Spinal cord (tissue), 10 donors: ENCODE measurements around the gene LRRC18. TPM values are rescaled to one million over a fixed set of nuclear protein-coding genes. Genes with fewer than 3 reads are reported as not detected.
A peak's percentile ranks its signal among the peaks of the same experiment; 100 is the strongest.

ENCODE experiments used
- DNase-seq, 6 donors: peaks; one replicate each; pipeline versions ENCODE4 v3.0.0 to v3.0.0-alpha.2; 2013 to 2015; ENCODE audit warnings: low spot score in 6 of 6, low read depth in 4 of 6
- H3K27ac ChIP-seq: one replicate; pipeline ENCODE4 v1.5.1; 2013; ENCODE audit warnings: low read depth, low read length, control low read depth
- H3K27me3 ChIP-seq: one replicate; pipeline ENCODE4 v1.6.1; 2013; ENCODE audit warnings: low read length; ENCODE audit not compliant: control insufficient read depth, insufficient read depth
- H3K36me3 ChIP-seq: one replicate; pipeline ENCODE4 v1.6.1; 2013; ENCODE audit warnings: low read length; ENCODE audit not compliant: control insufficient read depth, insufficient read depth
- H3K4me1 ChIP-seq: one replicate; pipeline ENCODE4 v1.6.1; 2013; ENCODE audit warnings: low read length; ENCODE audit not compliant: control insufficient read depth, insufficient read depth
- H3K4me3 ChIP-seq: one replicate; pipeline ENCODE4 v1.5.1; 2013; ENCODE audit warnings: low read depth, low read length, control low read depth
- H3K9me3 ChIP-seq: one replicate; pipeline ENCODE4 v1.6.1; 2013; ENCODE audit warnings: low read length; ENCODE audit not compliant: control insufficient read depth, insufficient read depth
- WGBS: methylation state at CpG from one replicate; pipeline ENCODE4 v1.1.5; 2013; ENCODE audit warnings: missing lambda C conversion rate; ENCODE audit not compliant: insufficient coverage; 5-methylcytosine and 5-hydroxymethylcytosine counted together
- polyA plus RNA-seq, 2 donors: library from polyadenylated mRNA; unstranded; fragments of 120-200 nt; gene quantifications; one replicate each; pipeline ENCODE4 v1.2.1, GENCODE V29; 2013; ENCODE audit not compliant: insufficient read length in 2 of 2
- total RNA-seq, 2 donors: library from RNA; depleted of rRNA in 1 of 2; stranded (reverse); fragments of 120-200 nt in 1 of 2; fragments of >200 nt in 1 of 2; gene quantifications; one replicate each; pipeline versions ENCODE4 v1.2.3 to v1.2.4, GENCODE V29; 2013 to 2014
- donor health status: healthy.

The LRRC18 gene
- total and polyA plus RNA-seq, 4 donors: 0.62 to 1.2 (median 1.0) TPM; not detected in 1

- H3K36me3 ChIP-seq: no peaks in the 10 kb centered on the region
- no peak overlapping the region for H3K4me3 ChIP-seq
- no peak overlapping the region for H3K27ac ChIP-seq
- peak in 2 of 6 donors; percentile 38 to 40 for DNase-seq
- 90% methylated on average over 2 of the region's 10 CpGs for WGBS
- no peaks in the 10 kb centered on the region for H3K27me3 ChIP-seq
- no peaks in the 10 kb centered on the region for H3K9me3 ChIP-seq
- H3K4me1 ChIP-seq: peaks cover 12% of the 10 kb centered on the region
These were observed 8.2 kb upstream of the LRRC18 start for GRCh38 chr10:48947690-48948469.

DNA sequence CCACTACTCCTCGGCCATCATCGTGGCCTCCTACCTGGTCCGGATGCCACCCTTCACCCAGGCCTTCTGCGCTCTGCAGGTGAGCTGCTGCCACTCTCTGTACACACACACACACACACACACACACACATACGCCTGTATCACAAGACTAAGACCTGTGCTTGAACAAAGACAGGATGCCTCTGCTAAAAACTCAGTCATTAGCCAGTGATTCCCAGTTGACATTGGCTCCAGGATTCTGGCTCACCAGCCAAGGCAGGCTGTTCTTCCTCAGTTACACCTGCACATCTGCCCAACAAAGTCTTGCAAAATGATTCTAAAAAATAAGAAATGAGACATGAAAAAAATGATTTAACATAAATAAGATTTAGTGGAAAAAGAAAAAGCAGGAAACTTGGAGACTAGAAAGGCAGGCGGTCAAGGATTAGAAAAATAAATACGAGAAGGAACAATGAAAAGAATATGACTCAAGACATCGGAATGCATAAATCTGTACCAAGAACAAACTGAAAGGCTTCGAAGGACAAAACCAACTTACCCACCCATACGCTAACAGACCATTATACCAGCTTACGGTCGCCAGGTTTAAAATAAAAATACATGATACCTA, 7.4 kb upstream of the LRRC18 start:
- Histone ChIP-seq H3K9me3 (no peaks in the 10 kb centered on the region), H3K27ac (no peak overlapping the region), H3K36me3 (no peaks in the 10 kb centered on the region), H3K4me3 (no peak overlapping the region), H3K4me1 (peaks cover 11% of the 10 kb centered on the region), H3K27me3 (no peaks in the 10 kb centered on the region)
- WGBS: 92% methylated on average over 7 of the region's 12 CpGs
- peak in 1 of 6 donors; percentile 26 for DNase-seq

GRCh38 chr10:48946332-48946731, 6.7 kb upstream of the LRRC18 start:
- Histone ChIP-seq H3K4me1 (peaks cover 5% of the 10 kb centered on the region), H3K27ac (no peak overlapping the region), H3K9me3 (no peaks in the 10 kb centered on the region), H3K27me3 (no peaks in the 10 kb centered on the region), H3K36me3 (no peaks in the 10 kb centered on the region), H3K4me3 (no peak overlapping the region)
- WGBS: 100% methylated on average over 3 of the region's 5 CpGs
- no peak for DNase-seq

DNA sequence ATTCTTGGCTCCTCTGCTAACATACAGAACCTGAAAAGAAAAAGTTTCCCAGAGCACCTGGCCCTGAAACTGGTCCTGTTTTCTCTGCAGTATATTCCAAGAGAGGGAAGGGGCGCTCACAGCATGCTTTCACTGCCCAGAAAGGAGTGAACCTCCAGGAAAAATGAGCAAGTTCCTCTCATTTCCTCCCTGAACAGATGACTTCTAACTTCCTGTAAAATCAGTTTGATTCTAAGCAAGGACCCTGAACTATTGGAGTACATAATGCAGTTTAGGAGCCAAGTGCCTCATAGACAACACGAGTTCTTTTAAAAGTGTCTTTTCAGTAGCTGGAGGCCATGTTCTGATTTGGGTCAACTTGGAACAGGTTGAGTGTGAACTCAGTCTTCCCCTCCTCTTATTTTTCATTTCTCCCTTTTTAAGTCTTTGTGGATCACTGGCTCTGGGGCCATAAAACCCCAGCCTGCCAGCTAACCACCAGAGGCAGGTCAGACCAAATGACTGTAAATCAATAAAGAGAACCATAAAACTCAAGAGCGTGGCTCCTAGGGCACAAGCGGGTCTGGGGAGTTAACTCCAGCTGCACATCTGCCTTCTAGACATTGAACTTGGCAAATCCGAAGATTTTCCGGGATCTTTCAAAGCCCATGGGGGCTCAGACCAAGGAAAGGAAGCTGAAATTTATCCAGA, 5.9 kb upstream of the LRRC18 start:
- 76% methylated on average over 3 of the region's 6 CpGs for WGBS
- DNase-seq: no peak

DNA sequence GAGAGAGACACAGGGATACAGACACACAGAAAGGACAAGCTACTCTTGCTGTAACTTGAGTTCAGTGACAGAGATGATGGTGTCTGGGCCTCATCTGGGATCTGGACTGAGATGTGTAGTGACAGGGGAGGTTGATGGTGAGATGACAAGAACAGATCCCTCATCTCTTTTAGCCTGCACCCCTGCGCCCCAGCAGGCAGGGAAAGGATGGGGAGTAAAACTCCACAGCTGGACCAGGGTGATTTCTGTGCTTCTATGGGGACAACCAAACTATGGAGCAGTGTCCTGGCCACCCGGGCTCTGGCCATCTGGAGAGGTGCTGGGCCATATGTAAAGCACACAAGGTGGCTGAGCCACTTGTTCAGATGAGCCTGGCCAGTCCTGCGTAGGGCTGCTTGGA, 4.5 kb upstream of the LRRC18 start:
- H3K9me3 ChIP-seq: no peaks in the 10 kb centered on the region
- no peak overlapping the region for H3K27ac ChIP-seq
- no peaks in the 10 kb centered on the region for H3K27me3 ChIP-seq
- H3K36me3 ChIP-seq: no peaks in the 10 kb centered on the region
- WGBS: 75% methylated on average over 2 of the region's 3 CpGs
- no peak for DNase-seq
- H3K4me3 ChIP-seq: no peak overlapping the region
- H3K4me1 ChIP-seq: peaks cover 5% of the 10 kb centered on the region

More for the DNA sequence above, 5.9 kb upstream of the LRRC18 start:
- no peaks in the 10 kb centered on the region for H3K36me3 ChIP-seq
- H3K27ac ChIP-seq: no peak overlapping the region
- no peak overlapping the region for H3K4me3 ChIP-seq
- H3K27me3 ChIP-seq: no peaks in the 10 kb centered on the region
- H3K9me3 ChIP-seq: no peaks in the 10 kb centered on the region
- H3K4me1 ChIP-seq: peaks cover 5% of the 10 kb centered on the region

DNA sequence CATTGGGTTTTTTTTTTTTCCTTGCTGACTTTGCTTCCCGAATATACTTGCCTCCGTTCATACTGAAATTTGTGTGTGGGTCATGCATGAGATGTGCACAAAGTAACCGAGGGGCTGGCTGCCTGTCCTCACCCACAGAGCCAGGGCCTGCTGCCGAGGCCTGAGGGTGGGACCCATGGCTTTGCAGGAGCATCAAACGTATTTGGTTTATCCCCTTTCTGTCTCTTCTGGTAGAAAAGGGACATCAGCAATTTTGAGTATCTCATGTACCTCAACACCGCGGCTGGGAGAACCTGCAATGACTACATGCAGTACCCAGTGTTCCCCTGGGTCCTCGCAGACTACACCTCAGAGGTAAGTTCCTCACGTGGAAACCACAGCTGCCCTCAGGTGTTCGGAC, 3.5 kb upstream of the LRRC18 start:
- DNase-seq: no peak
- WGBS: 93% methylated on average over 8 of the region's 10 CpGs
- Histone ChIP-seq H3K27ac (no peak overlapping the region), H3K27me3 (no peaks in the 10 kb centered on the region), H3K4me3 (no peak overlapping the region), H3K9me3 (no peaks in the 10 kb centered on the region), H3K4me1 (peaks cover 5% of the 10 kb centered on the region), H3K36me3 (no peaks in the 10 kb centered on the region)

GRCh38 chr10:48941427-48942075, 1.9 kb upstream of the LRRC18 start:
- no peak overlapping the region for H3K4me3 ChIP-seq
- DNase-seq: no peak
- no peaks in the 10 kb centered on the region for H3K9me3 ChIP-seq
- WGBS: 87% methylated on average over 7 of the region's 10 CpGs
- peaks cover 5% of the 10 kb centered on the region for H3K4me1 ChIP-seq
- H3K27ac ChIP-seq: no peak overlapping the region
- H3K36me3 ChIP-seq: no peaks in the 10 kb centered on the region
- no peaks in the 10 kb centered on the region for H3K27me3 ChIP-seq

- no peak for DNase-seq
- WGBS: 57% methylated on average over 2 of the region's 7 CpGs
- no peaks in the 10 kb centered on the region for H3K27me3 ChIP-seq
These were observed 1.3 kb upstream of the LRRC18 start for GRCh38 chr10:48940958-48941357.

GRCh38 chr10:48940372-48940771, 732 bp upstream of the LRRC18 start:
- Histone ChIP-seq H3K4me1 (peaks cover 3% of the 10 kb centered on the region), H3K9me3 (no peaks in the 10 kb centered on the region), H3K27me3 (no peaks in the 10 kb centered on the region), H3K27ac (no peak overlapping the region), H3K4me3 (no peak overlapping the region), H3K36me3 (no peaks in the 10 kb centered on the region)
- WGBS: 91% methylated on average over 4 of the region's 5 CpGs
- DNase-seq: no peak

More at GRCh38 chr10:48940958-48941357, 1.3 kb upstream of the LRRC18 start:
- H3K27ac ChIP-seq: no peak overlapping the region
- H3K4me3 ChIP-seq: no peak overlapping the region
- H3K4me1 ChIP-seq: peaks cover 3% of the 10 kb centered on the region
- H3K36me3 ChIP-seq: no peaks in the 10 kb centered on the region
- H3K9me3 ChIP-seq: no peaks in the 10 kb centered on the region
